Ishikawa (cell line): Measurements from ENCODE around the gene BTBD3.

Source experiments
- CEBPB ChIP-seq: IDR thresholded peaks from 2 replicates; pipeline ENCODE4 v1.6.1; 2012
- EGR1 ChIP-seq: IDR thresholded peaks from 2 replicates; pipeline ENCODE4 v1.6.1; 2012
- EP300 ChIP-seq: IDR thresholded peaks from 2 replicates; pipeline ENCODE4 v1.6.1; 2012; ENCODE audit warnings: borderline replicate concordance
- NFIC ChIP-seq: IDR thresholded peaks from 2 replicates; pipeline ENCODE4 v1.6.1; 2012
- RAD21 ChIP-seq: IDR thresholded peaks from 2 replicates; pipeline ENCODE4 v1.6.1; 2012; ENCODE audit warnings: low read depth
- TAF1 ChIP-seq: IDR thresholded peaks from 2 replicates; pipeline ENCODE4 v1.6.1; 2012; ENCODE audit warnings: low read depth, mild to moderate bottlenecking
- TEAD4 ChIP-seq: IDR thresholded peaks from 2 replicates; pipeline ENCODE4 v1.6.1; 2012
- USF1 ChIP-seq: IDR thresholded peaks from 2 replicates; pipeline ENCODE4 v1.6.1; 2012
- YY1 ChIP-seq: IDR thresholded peaks from 2 replicates; pipeline ENCODE4 v1.6.1; 2012; ENCODE audit warnings: low read depth
- TF ChIP-seq, protein P1 (sequence below): IDR thresholded peaks from 2 replicates; pipeline ENCODE4 v1.6.1; 2012; ENCODE audit warnings: low read depth, mild to moderate bottlenecking
- TF ChIP-seq, protein P2 (sequence below): IDR thresholded peaks from 2 replicates; pipeline ENCODE4 v1.6.1; 2012

DNA sequence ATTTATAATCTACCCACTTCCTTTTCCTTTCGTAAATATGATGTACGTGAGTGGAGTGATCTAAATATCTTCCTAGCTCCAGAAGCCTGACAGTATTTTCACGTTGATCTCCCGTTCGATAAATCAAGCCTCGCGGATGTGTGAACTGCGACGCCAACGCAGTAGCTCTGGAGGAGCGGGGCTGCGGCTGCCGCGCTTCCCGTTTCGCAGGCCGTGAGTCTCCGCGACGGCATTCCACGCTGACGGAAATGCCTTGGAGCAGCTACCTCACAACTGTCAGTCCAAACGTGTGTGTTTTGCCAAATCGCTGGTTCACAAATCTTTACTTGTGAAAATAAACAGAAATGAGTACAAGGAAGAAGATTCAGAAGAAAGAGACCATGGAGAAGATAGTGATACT, 41.2 kb downstream of the BTBD3 start:
- TF ChIP-seq RAD21 (no peak), EP300 (no peak), TAF1 (no peak), CEBPB (no peak), USF1 (no peak), YY1 (no peak), TEAD4 (no peak), EGR1 (no peak), NFIC (no peak)
- TF ChIP-seq, protein P1, sequence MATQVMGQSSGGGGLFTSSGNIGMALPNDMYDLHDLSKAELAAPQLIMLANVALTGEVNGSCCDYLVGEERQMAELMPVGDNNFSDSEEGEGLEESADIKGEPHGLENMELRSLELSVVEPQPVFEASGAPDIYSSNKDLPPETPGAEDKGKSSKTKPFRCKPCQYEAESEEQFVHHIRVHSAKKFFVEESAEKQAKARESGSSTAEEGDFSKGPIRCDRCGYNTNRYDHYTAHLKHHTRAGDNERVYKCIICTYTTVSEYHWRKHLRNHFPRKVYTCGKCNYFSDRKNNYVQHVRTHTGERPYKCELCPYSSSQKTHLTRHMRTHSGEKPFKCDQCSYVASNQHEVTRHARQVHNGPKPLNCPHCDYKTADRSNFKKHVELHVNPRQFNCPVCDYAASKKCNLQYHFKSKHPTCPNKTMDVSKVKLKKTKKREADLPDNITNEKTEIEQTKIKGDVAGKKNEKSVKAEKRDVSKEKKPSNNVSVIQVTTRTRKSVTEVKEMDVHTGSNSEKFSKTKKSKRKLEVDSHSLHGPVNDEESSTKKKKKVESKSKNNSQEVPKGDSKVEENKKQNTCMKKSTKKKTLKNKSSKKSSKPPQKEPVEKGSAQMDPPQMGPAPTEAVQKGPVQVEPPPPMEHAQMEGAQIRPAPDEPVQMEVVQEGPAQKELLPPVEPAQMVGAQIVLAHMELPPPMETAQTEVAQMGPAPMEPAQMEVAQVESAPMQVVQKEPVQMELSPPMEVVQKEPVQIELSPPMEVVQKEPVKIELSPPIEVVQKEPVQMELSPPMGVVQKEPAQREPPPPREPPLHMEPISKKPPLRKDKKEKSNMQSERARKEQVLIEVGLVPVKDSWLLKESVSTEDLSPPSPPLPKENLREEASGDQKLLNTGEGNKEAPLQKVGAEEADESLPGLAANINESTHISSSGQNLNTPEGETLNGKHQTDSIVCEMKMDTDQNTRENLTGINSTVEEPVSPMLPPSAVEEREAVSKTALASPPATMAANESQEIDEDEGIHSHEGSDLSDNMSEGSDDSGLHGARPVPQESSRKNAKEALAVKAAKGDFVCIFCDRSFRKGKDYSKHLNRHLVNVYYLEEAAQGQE: no peak
- TF ChIP-seq, protein P2, sequence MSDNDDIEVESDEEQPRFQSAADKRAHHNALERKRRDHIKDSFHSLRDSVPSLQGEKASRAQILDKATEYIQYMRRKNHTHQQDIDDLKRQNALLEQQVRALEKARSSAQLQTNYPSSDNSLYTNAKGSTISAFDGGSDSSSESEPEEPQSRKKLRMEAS: no peak
